HG03457 (cell line): ENCODE data around the gene TVP23C.

Experiments
- ATAC-seq: cut with Tn5 transposase; IDR thresholded peaks from one replicate; pipeline ENCODE4 v1.9.1; 2021; ENCODE audit warnings: moderate number of reproducible peaks; ENCODE audit not compliant: unreplicated experiment

The TVP23C gene

GRCh38 chr17:15466131-15466530, 97.2 kb downstream of the TVP23C start:
- no peak for ATAC-seq

- ATAC-seq: no peak
Measured at GRCh38 chr17:15465045-15465701, 98.1 kb downstream of the TVP23C start.

GRCh38 chr17:15464231-15464985, 98.9 kb downstream of the TVP23C start:
- ATAC-seq: no peak

- ATAC-seq: no peak
Measured at GRCh38 chr17:15462976-15463772, 100.1 kb downstream of the TVP23C start.

GRCh38 chr17:15457723-15458094, 105.6 kb downstream of the TVP23C start:
- ATAC-seq: no peak

- ATAC-seq: no peak
Measured at GRCh38 chr17:15456972-15457722, 106.1 kb downstream of the TVP23C start.

GRCh38 chr17:15456496-15456895, 106.8 kb downstream of the TVP23C start:
- no peak for ATAC-seq

GRCh38 chr17:15454346-15454745, 108.9 kb downstream of the TVP23C start:
- ATAC-seq: no peak

GRCh38 chr17:15453782-15454181, 109.5 kb downstream of the TVP23C start:
- no peak for ATAC-seq

GRCh38 chr17:15453246-15453645, 110.0 kb downstream of the TVP23C start:
- no peak for ATAC-seq

- no peak for ATAC-seq
Measured at GRCh38 chr17:15452746-15453145, 110.5 kb downstream of the TVP23C start.
